Endothelial cell of umbilical vein (primary cell): ENCODE results near the gene RFX7. TPM values are rescaled to one million over a fixed set of nuclear protein-coding genes. Genes with fewer than 3 reads are reported as not detected.

ENCODE experiments used
- BruUV-seq: library from RNA; stranded (reverse); fragments of 400-500 nt; replicated peaks from 2 replicates; lab custom pipeline; 2021; lab: Mats Ljungman, UMichigan
- CTCF ChIA-PET: fragments of 300-600, 350-600 bp; sonication (Branson Sonifier 250); formaldehyde crosslinking; loops from one replicate; lab custom pipeline; 2021; ENCODE audit warnings: antibody characterized with exemption, inconsistent platforms; lab: Charles Lee
- POLR2A ChIA-PET: fragments of 300-600, 350-600 bp; sonication (Branson Sonifier 250); formaldehyde crosslinking; loops from one replicate; lab custom pipeline; 2021; ENCODE audit warnings: antibody characterized with exemption, inconsistent platforms; lab: Charles Lee
- DNase-seq: peaks from one replicate; pipeline ENCODE4 v3.0.0-alpha.2; 2011; ENCODE audit warnings: low read depth, low spot score
- FAIRE-seq: peaks from 2 replicates; lab custom pipeline; 2011; peaks lifted over from hg19 to GRCh38; lab: Jason Lieb, UNC
- H2AFZ ChIP-seq: 2 replicates; pipeline ENCODE4 v1.6.0; 2012; ENCODE audit warnings: low read depth, low read length, control low read depth, inconsistent platforms
- H3K27ac ChIP-seq: 2 replicates; pipeline ENCODE4 v1.5.1; 2011; ENCODE audit warnings: low read depth, mild to moderate bottlenecking, control low read depth, low read length, moderate library complexity; ENCODE audit not compliant: insufficient read depth
- H3K27me3 ChIP-seq, 2 experiments: 2 replicates each; pipeline versions ENCODE4 v1.6.0 to v1.6.1; 2011; ENCODE audit warnings: low read length in 2 of 2, mixed read lengths in 1 of 2; ENCODE audit not compliant: control insufficient read depth in 2 of 2, insufficient read depth in 2 of 2
- H3K36me3 ChIP-seq, 2 experiments: 2 replicates in 1 of 2; 3 replicates in 1 of 2; pipeline ENCODE4 v1.5.1; 2011; ENCODE audit warnings: low read length in 2 of 2, mild to moderate bottlenecking in 1 of 2, moderate library complexity in 1 of 2; ENCODE audit not compliant: control insufficient read depth in 2 of 2, insufficient read depth in 2 of 2; ENCODE audit errors: extremely low read depth in 1 of 2
- H3K4me1 ChIP-seq: 3 replicates; pipeline ENCODE4 v1.5.1; 2011; ENCODE audit warnings: mild to moderate bottlenecking, low read length; ENCODE audit not compliant: control insufficient read depth, insufficient read depth; ENCODE audit errors: extremely low read depth
- H3K4me2 ChIP-seq: 2 replicates; pipeline ENCODE4 v1.6.1; 2011; ENCODE audit warnings: low read length, control low read depth, mixed read lengths; ENCODE audit not compliant: insufficient read depth
- H3K4me3 ChIP-seq, 3 experiments: fragments of 200-600 bp in 1 of 3; sonication (generic), shearing (Covaris generic) in 1 of 3; replicated peaks in 1 of 3; 2 replicates each; pipeline ENCODE4 v1.5.1; 2011 to 2016; ENCODE audit warnings: control low read depth in 3 of 3, low read length in 3 of 3, mild to moderate bottlenecking in 2 of 3, inconsistent platforms in 1 of 3, low read depth in 1 of 3, moderate library complexity in 1 of 3; ENCODE audit not compliant: insufficient read depth in 1 of 3
- H3K79me2 ChIP-seq: 2 replicates; pipeline ENCODE4 v1.6.0; 2012; ENCODE audit warnings: low read length, inconsistent platforms; ENCODE audit not compliant: control insufficient read depth, insufficient read depth
- H3K9ac ChIP-seq: replicated peaks from 2 replicates; pipeline ENCODE3; 2011; ENCODE audit warnings: low read length, control low read depth; ENCODE audit not compliant: insufficient read depth; ENCODE audit errors: extremely low read depth
- H3K9me1 ChIP-seq: replicated peaks from 3 replicates; pipeline ENCODE4 v1.6.0; 2011; ENCODE audit warnings: mild to moderate bottlenecking, low read length; ENCODE audit not compliant: control insufficient read depth, insufficient read depth; ENCODE audit errors: extremely low read depth
- H3K9me3 ChIP-seq: replicated peaks from 2 replicates; pipeline ENCODE4 v1.5.1; 2012; ENCODE audit warnings: low read length, inconsistent platforms; ENCODE audit not compliant: control insufficient read depth, insufficient read depth
- H4K20me1 ChIP-seq: replicated peaks from 2 replicates; pipeline ENCODE3; 2011; ENCODE audit warnings: mild to moderate bottlenecking, low read length; ENCODE audit not compliant: control insufficient read depth, insufficient read depth; ENCODE audit errors: extremely low read depth
- EZH2 ChIP-seq: IDR thresholded peaks from 2 replicates; pipeline ENCODE4 v1.6.1; 2012; ENCODE audit warnings: borderline replicate concordance, low read depth, mild to moderate bottlenecking, moderate library complexity, low read length, inconsistent platforms; ENCODE audit not compliant: severe bottlenecking
- FOS ChIP-seq: IDR thresholded peaks from 2 replicates; pipeline ENCODE4 v1.6.1; 2011; ENCODE audit warnings: mild to moderate bottlenecking, low read length, moderate library complexity, borderline replicate concordance; ENCODE audit not compliant: insufficient read depth
- GATA2 ChIP-seq: IDR thresholded peaks from 2 replicates; pipeline ENCODE4 v1.7.0; 2011; ENCODE audit warnings: low read depth, mild to moderate bottlenecking, moderate library complexity, mixed read lengths, low read length; ENCODE audit not compliant: insufficient read length, insufficient read depth
- JUN ChIP-seq: IDR thresholded peaks from 2 replicates; pipeline ENCODE4 v1.6.1; 2011; ENCODE audit warnings: borderline replicate concordance, low read depth; ENCODE audit not compliant: insufficient read length, insufficient read depth
- MYC ChIP-seq: IDR thresholded peaks from one replicate; pipeline ENCODE4 v1.6.1; 2011; ENCODE audit warnings: mild to moderate bottlenecking, low read depth, low read length
- POLR2A ChIP-seq: IDR thresholded peaks from 2 replicates; pipeline ENCODE4 v1.6.1; 2012; ENCODE audit warnings: low read depth, mild to moderate bottlenecking, control low read depth, low read length
- POLR2AphosphoS5 ChIP-seq: IDR thresholded peaks from 2 replicates; pipeline ENCODE4 v1.6.1; 2012; ENCODE audit warnings: low read depth, mild to moderate bottlenecking, control low read depth, low read length, moderate library complexity; ENCODE audit not compliant: insufficient read depth
- dilution Hi-C: fragments of 300-500 bp; cut with MboI; formaldehyde crosslinking; loops from one replicate; pipeline ENCODE4 v1.15.0; 2019; ENCODE audit warnings: low sequenced_read_pairs; ENCODE audit not compliant: extremely low pct_ligation_motif_present
- intact Hi-C: fragments of 100-400 bp; cut with micrococcal nuclease; formaldehyde crosslinking; loops from one replicate; pipeline ENCODE4 v1.10.0; 2022
- polyA plus RNA-seq, 4 experiments: library from polyadenylated mRNA; depleted of rRNA in 3 of 4; stranded (reverse) in 3 of 4; unstranded in 1 of 4; fragments of >200 nt; gene quantifications; 2 replicates each; pipeline versions ENCODE4 v1.2.1 to v1.2.3, GENCODE V29; 2011 to 2012; ENCODE audit warnings: missing spikeins in 1 of 4
- total RNA-seq: library from RNA; stranded (reverse); gene quantifications from 2 replicates; pipeline ENCODE4 v1.2.3, GENCODE V29; 2021
- TF ChIP-seq, protein P1 (sequence below), 2 donors: IDR thresholded peaks; 1 replicate in 1 of 2; 2 replicates in 1 of 2; pipeline ENCODE4 v1.5.1; 2011; ENCODE audit warnings: low read length in 2 of 2, mild to moderate bottlenecking in 2 of 2, moderate library complexity in 2 of 2, control low read depth in 1 of 2, inconsistent platforms in 1 of 2, low read depth in 1 of 2; ENCODE audit not compliant: insufficient read depth in 1 of 2; ENCODE audit errors: extremely low read depth in 1 of 2
- TF ChIP-seq, protein P2 (sequence below): IDR thresholded peaks from 2 replicates; pipeline ENCODE4 v1.6.1; 2011; ENCODE audit not compliant: insufficient read depth, insufficient read length

RFX7 gene
- total and polyA plus RNA-seq, 2 donors (not counting 3 experiments of a cell fraction or from before 2014, with no cell fraction given) = 6.3 to 23.0 TPM

GRCh38 chr15:56225520-56225919 is 18.2 kb downstream of the RFX7 start:
- TF ChIP-seq GATA2 (no peak), JUN (no peak), FOS (no peak), EZH2 (no peak), POLR2AphosphoS5 (no peak), MYC (no peak), POLR2A (no peak)
- TF ChIP-seq, protein P1, sequence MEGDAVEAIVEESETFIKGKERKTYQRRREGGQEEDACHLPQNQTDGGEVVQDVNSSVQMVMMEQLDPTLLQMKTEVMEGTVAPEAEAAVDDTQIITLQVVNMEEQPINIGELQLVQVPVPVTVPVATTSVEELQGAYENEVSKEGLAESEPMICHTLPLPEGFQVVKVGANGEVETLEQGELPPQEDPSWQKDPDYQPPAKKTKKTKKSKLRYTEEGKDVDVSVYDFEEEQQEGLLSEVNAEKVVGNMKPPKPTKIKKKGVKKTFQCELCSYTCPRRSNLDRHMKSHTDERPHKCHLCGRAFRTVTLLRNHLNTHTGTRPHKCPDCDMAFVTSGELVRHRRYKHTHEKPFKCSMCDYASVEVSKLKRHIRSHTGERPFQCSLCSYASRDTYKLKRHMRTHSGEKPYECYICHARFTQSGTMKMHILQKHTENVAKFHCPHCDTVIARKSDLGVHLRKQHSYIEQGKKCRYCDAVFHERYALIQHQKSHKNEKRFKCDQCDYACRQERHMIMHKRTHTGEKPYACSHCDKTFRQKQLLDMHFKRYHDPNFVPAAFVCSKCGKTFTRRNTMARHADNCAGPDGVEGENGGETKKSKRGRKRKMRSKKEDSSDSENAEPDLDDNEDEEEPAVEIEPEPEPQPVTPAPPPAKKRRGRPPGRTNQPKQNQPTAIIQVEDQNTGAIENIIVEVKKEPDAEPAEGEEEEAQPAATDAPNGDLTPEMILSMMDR (IDR thresholded peaks at IDR 0.05; ENCODE audit: extremely low read depth in 1 of 2, insufficient read depth in 1 of 2, low read depth in 1 of 2, low read length in 2 of 2) = no peak
- TF ChIP-seq, protein P2, sequence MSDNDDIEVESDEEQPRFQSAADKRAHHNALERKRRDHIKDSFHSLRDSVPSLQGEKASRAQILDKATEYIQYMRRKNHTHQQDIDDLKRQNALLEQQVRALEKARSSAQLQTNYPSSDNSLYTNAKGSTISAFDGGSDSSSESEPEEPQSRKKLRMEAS = no peak
- POLR2A ChIA-PET = no interaction called here
- Histone ChIP-seq H3K4me1 (no peaks in the 10 kb centered on the region), H2AFZ (no peak overlapping the region), H3K79me2 (peaks cover 22% of the 10 kb centered on the region), H3K9me1 (no peaks in the 10 kb centered on the region), H3K27ac (no peak overlapping the region), H3K9ac (no peak overlapping the region), H3K4me2 (no peak overlapping the region), H4K20me1 (peaks cover 4% of the 10 kb centered on the region), H3K9me3 (no peaks in the 10 kb centered on the region), H3K4me3 (no peak overlapping the region), H3K27me3 (no peaks in the 10 kb centered on the region), H3K36me3 (no peaks in the 10 kb centered on the region)
- no TSS peak for BruUV-seq
- DNase-seq (peak; percentile 11), FAIRE-seq (no peak)
- CTCF ChIA-PET = interaction anchor here (0.5 kb wide), 1 partner anchor 46 kb away, joined by 3 read pairs; no protein-coding TSS in a partner anchor
- intact Hi-C loops (no loop called here), dilution Hi-C loops (no loop called here)
